IMR-90 (cell line): ENCODE measurements around the gene HVCN1. TPM values are rescaled to one million over a fixed set of nuclear protein-coding genes. Genes with fewer than 3 reads are reported as not detected.

ENCODE experiments used
- ATAC-seq: fragments of 200-7000 bp; cut with Tn5 transposase; 2 replicates; pipeline ENCODE4 v1.9.1; 2020; ENCODE audit warnings: low read depth, mild to moderate bottlenecking, moderate library complexity
- BruUV-seq: library from RNA; stranded (reverse); fragments of 400-500 nt; replicated peaks from 2 replicates; lab custom pipeline; 2021; lab: Mats Ljungman, UMichigan
- CTCF ChIA-PET: fragments of 300-600 bp; formaldehyde crosslinking; extraction: SDS; loops from one replicate; lab custom pipeline; 2021; ENCODE audit warnings: antibody characterized with exemption; lab: Yijun Ruan, JAX
- POLR2A ChIA-PET: fragments of 300-600 bp; sonication (Branson Sonifier 250); formaldehyde crosslinking; loops from one replicate; lab custom pipeline; 2022; ENCODE audit warnings: antibody characterized with exemption; ENCODE audit not compliant: unreplicated experiment; lab: Charles Lee
- DNase-seq: peaks from one replicate; pipeline ENCODE4 v3.0.0; 2013
- H2AFZ ChIP-seq: replicated peaks from 2 replicates; pipeline ENCODE3; 2013; ENCODE audit warnings: low read length, mild to moderate bottlenecking; ENCODE audit not compliant: poor library complexity
- H2AK5ac ChIP-seq: 2 replicates; pipeline ENCODE4 v1.6.1; 2013; ENCODE audit warnings: low read depth, low read length, inconsistent platforms
- H2AK9ac ChIP-seq: replicated peaks from 2 replicates; pipeline ENCODE3; 2013; ENCODE audit warnings: mild to moderate bottlenecking, low read depth, low read length, moderate library complexity; ENCODE audit not compliant: poor library complexity
- H2BK120ac ChIP-seq: 2 replicates; pipeline ENCODE4 v1.6.1; 2013; ENCODE audit warnings: low read depth, low read length, inconsistent platforms
- H2BK15ac ChIP-seq: 3 replicates; pipeline ENCODE4 v1.6.1; 2013; ENCODE audit warnings: low read depth, low read length, inconsistent platforms
- H2BK20ac ChIP-seq: 2 replicates; pipeline ENCODE4 v1.6.1; 2013; ENCODE audit warnings: low read depth, mild to moderate bottlenecking, inconsistent platforms, low read length, moderate library complexity
- H2BK5ac ChIP-seq: 2 replicates; pipeline ENCODE4 v1.6.1; 2013; ENCODE audit warnings: mild to moderate bottlenecking, low read depth, low read length, inconsistent platforms; ENCODE audit not compliant: poor library complexity, severe bottlenecking
- H3K14ac ChIP-seq: replicated peaks from 2 replicates; pipeline ENCODE4 v1.6.1; 2013; ENCODE audit warnings: low read depth, low read length, inconsistent platforms
- H3K18ac ChIP-seq: 2 replicates; pipeline ENCODE4 v1.6.1; 2013; ENCODE audit warnings: low read depth, low read length, control low read depth
- H3K23ac ChIP-seq: 2 replicates; pipeline ENCODE4 v1.6.1; 2013; ENCODE audit warnings: low read depth, low read length, inconsistent platforms
- H3K27ac ChIP-seq: 2 replicates; pipeline ENCODE4 v1.5.1; 2013; ENCODE audit warnings: mild to moderate bottlenecking, control low read depth, low read length; ENCODE audit not compliant: insufficient read depth
- H3K27me3 ChIP-seq: 2 replicates; pipeline ENCODE4 v1.6.1; 2013; ENCODE audit warnings: low read length; ENCODE audit not compliant: control insufficient read depth, insufficient read depth
- H3K36me3 ChIP-seq: 2 replicates; pipeline ENCODE4 v1.6.1; 2013; ENCODE audit warnings: low read length, mixed read lengths; ENCODE audit not compliant: control insufficient read depth, insufficient read depth
- H3K4ac ChIP-seq: 2 replicates; pipeline ENCODE4 v1.6.1; 2013; ENCODE audit warnings: low read depth, low read length, inconsistent platforms
- H3K4me1 ChIP-seq: 2 replicates; pipeline ENCODE4 v1.6.1; 2013; ENCODE audit warnings: low read length, mixed read lengths; ENCODE audit not compliant: control insufficient read depth, insufficient read depth
- H3K4me2 ChIP-seq: 2 replicates; pipeline ENCODE4 v1.6.1; 2013; ENCODE audit warnings: low read depth, mild to moderate bottlenecking, control low read depth, low read length, moderate library complexity
- H3K4me3 ChIP-seq: 2 replicates; pipeline ENCODE4 v1.5.1; 2013; ENCODE audit warnings: low read depth, mild to moderate bottlenecking, control low read depth, low read length, moderate library complexity; ENCODE audit not compliant: insufficient read depth
- H3K56ac ChIP-seq: 2 replicates; pipeline ENCODE4 v1.6.1; 2013; ENCODE audit warnings: low read length, inconsistent platforms; ENCODE audit not compliant: insufficient read depth; ENCODE audit errors: extremely low read depth
- H3K79me1 ChIP-seq, 2 experiments: 2 replicates each; pipeline ENCODE4 v1.6.1; 2013; ENCODE audit warnings: low read length in 2 of 2, inconsistent platforms in 1 of 2, low read depth in 1 of 2
- H3K9ac ChIP-seq: 2 replicates; pipeline ENCODE4 v1.6.1; 2013; ENCODE audit warnings: low read depth, low read length, control low read depth
- H3K9me1 ChIP-seq: 2 replicates; pipeline ENCODE4 v1.6.1; 2013; ENCODE audit warnings: low read length, inconsistent platforms; ENCODE audit not compliant: insufficient read depth
- H3K9me3 ChIP-seq: 2 replicates; pipeline ENCODE4 v1.6.1; 2013; ENCODE audit warnings: low read length; ENCODE audit not compliant: control insufficient read depth, insufficient read depth
- H4K20me1 ChIP-seq: 2 replicates; pipeline ENCODE4 v1.6.1; 2013; ENCODE audit warnings: low read length, inconsistent platforms; ENCODE audit not compliant: insufficient read depth
- H4K5ac ChIP-seq: 2 replicates; pipeline ENCODE4 v1.6.1; 2013; ENCODE audit warnings: mild to moderate bottlenecking, low read depth, low read length, control low read depth
- H4K8ac ChIP-seq, 2 experiments: 2 replicates each; pipeline ENCODE4 v1.6.1; 2013; ENCODE audit warnings: low read depth in 2 of 2, low read length in 2 of 2, control low read depth in 1 of 2, inconsistent platforms in 1 of 2
- H4K91ac ChIP-seq: 2 replicates; pipeline ENCODE4 v1.6.1; 2013; ENCODE audit warnings: low read depth, low read length, inconsistent platforms; ENCODE audit not compliant: insufficient read depth
- BHLHE40 ChIP-seq: fragments of 150-350 bp; IDR thresholded peaks from 2 replicates; pipeline ENCODE4 v1.6.1; 2016; ENCODE audit warnings: mild to moderate bottlenecking, low read depth, low read length
- CEBPB ChIP-seq: IDR thresholded peaks from 2 replicates; pipeline ENCODE4 v1.6.1; 2012; ENCODE audit warnings: low read depth, low read length, improper control_type of control experiment
- MAFK ChIP-seq: IDR thresholded peaks from 2 replicates; pipeline ENCODE4 v1.6.1; 2012; ENCODE audit warnings: low read depth, low read length, improper control_type of control experiment
- MAZ ChIP-seq: IDR thresholded peaks from 2 replicates; pipeline ENCODE4 v1.6.1; 2012; ENCODE audit warnings: low read depth, mild to moderate bottlenecking, low read length, improper control_type of control experiment, moderate library complexity, borderline replicate concordance
- MXI1 ChIP-seq: IDR thresholded peaks from 2 replicates; pipeline ENCODE4 v1.6.1; 2012; ENCODE audit warnings: low read depth, mild to moderate bottlenecking, low read length, moderate library complexity, borderline replicate concordance
- NFE2L2 ChIP-seq: fragments of 150-350 bp; IDR thresholded peaks from 2 replicates; pipeline ENCODE4 v1.6.1; 2016; ENCODE audit warnings: low read depth, mild to moderate bottlenecking, low read length
- RAD21 ChIP-seq: IDR thresholded peaks from 2 replicates; pipeline ENCODE4 v1.6.1; 2012; ENCODE audit warnings: low read length, improper control_type of control experiment
- RCOR1 ChIP-seq: IDR thresholded peaks from 2 replicates; pipeline ENCODE4 v1.6.1; 2012; ENCODE audit warnings: mild to moderate bottlenecking, low read length, improper control_type of control experiment; ENCODE audit not compliant: insufficient replicate concordance
- WGBS, 2 experiments: methylation state at CpG; one replicate each; pipeline versions ENCODE4 v1.1.5 to v1.1.7; 2013; ENCODE audit warnings: missing lambda C conversion rate in 2 of 2; ENCODE audit not compliant: insufficient read length in 1 of 2; ENCODE audit errors: extremely low coverage in 2 of 2; 5-methylcytosine and 5-hydroxymethylcytosine counted together
- dilution Hi-C: fragments of 300-500 bp; cut with HindIII; formaldehyde crosslinking; loops from one replicate; pipeline ENCODE4 v1.14.3; 2018; ENCODE audit warnings: low sequenced_read_pairs; ENCODE audit not compliant: unreplicated experiment
- in situ Hi-C: fragments of 300-500 bp; cut with MboI; formaldehyde crosslinking; loops from 3 replicates; pipeline ENCODE4 v1.14.3; 2019; ENCODE audit warnings: low sequenced_read_pairs, inconsistent platforms, mixed read lengths
- intact Hi-C: fragments of 100-400 bp; cut with micrococcal nuclease; formaldehyde crosslinking; loops from 2 replicates; pipeline ENCODE4 v1.10.0; 2022
- polyA plus RNA-seq, 3 experiments: library from polyadenylated mRNA; depleted of rRNA; stranded (reverse); fragments of >200 nt; gene quantifications; 2 replicates each; pipeline ENCODE4 v1.2.3, GENCODE V29; 2012; ENCODE audit warnings: low replicate concordance in 1 of 3
- total RNA-seq: library from RNA; depleted of rRNA; stranded (reverse); fragments of >200 nt; gene quantifications from 2 replicates; pipeline ENCODE4 v1.2.3, GENCODE V29; 2012
- TF ChIP-seq, protein P1 (sequence below): fragments of 150-350 bp; IDR thresholded peaks from 2 replicates; pipeline ENCODE4 v1.6.1; 2016; ENCODE audit warnings: low read depth, mild to moderate bottlenecking, low read length, moderate library complexity, borderline replicate concordance
- TF ChIP-seq, protein P2 (sequence below): conservative IDR thresholded peaks from 2 replicates; pipeline ENCODE4 v1.5.1; 2012; ENCODE audit warnings: mild to moderate bottlenecking, low read depth, low read length, improper control_type of control experiment

HVCN1 gene
- total and polyA plus RNA-seq, 2 of the 4 experiments (the other 2 are of a cell fraction) = 1.9 to 2.0 TPM

DNA sequence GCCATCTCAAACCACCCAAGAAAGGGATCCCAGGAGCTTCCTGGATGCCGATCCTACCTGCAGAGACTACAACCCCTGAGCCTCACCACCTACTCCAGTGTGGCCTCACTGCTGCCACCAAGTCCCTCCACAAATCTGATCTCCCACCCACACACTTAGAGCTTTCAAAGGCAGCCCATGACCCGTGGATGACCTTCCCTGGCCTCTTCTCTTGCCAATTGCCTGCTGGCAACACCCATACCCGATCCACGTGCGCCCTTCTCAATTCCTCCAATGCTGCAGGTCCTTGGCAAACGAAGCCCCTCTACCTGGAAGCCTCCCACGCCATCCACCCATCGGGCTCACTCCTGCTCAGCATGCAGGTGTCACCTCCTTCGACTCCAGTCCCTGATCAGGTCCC, 30.7 kb downstream of the HVCN1 start:
- no peak overlapping the region for H3K9ac ChIP-seq

More for the DNA sequence above, 30.7 kb downstream of the HVCN1 start:
- H2AFZ ChIP-seq = no peak overlapping the region
- no peak overlapping the region for H2AK5ac ChIP-seq
- H3K27ac ChIP-seq = no peak overlapping the region
- POLR2A ChIA-PET = no interaction called here
- intact Hi-C loops = no loop called here
- H2BK5ac ChIP-seq = no peak overlapping the region
- H3K9me1 ChIP-seq = no peaks in the 10 kb centered on the region
- ATAC-seq (no peak), DNase-seq (no peak)
- dilution Hi-C loops = no loop called here
- no peak overlapping the region for H4K8ac ChIP-seq
- H2BK120ac ChIP-seq = no peak overlapping the region
- H3K14ac ChIP-seq = no peak overlapping the region
- H3K4me2 ChIP-seq = no peak overlapping the region
- no peak overlapping the region for H2AK9ac ChIP-seq
- no peaks in the 10 kb centered on the region for H3K36me3 ChIP-seq
- no peak overlapping the region for H4K91ac ChIP-seq
- H3K56ac ChIP-seq = no peak overlapping the region
- no peaks in the 10 kb centered on the region for H3K79me1 ChIP-seq
- no peak overlapping the region for H3K4me3 ChIP-seq
- H3K27me3 ChIP-seq = peaks cover 1% of the 10 kb centered on the region; the same call in 1 of the 2 replicates
- H2BK15ac ChIP-seq = no peak overlapping the region
- in situ Hi-C loops = no loop called here
- H3K9me3 ChIP-seq = no peaks in the 10 kb centered on the region
- H4K5ac ChIP-seq = no peak overlapping the region
- no peaks in the 10 kb centered on the region for H4K20me1 ChIP-seq
- BruUV-seq = no TSS peak
- H2BK20ac ChIP-seq = no peak overlapping the region
- H3K4ac ChIP-seq = no peak overlapping the region
- no peak for TF ChIP-seq BHLHE40
- TF ChIP-seq MXI1 = no peak
- TF ChIP-seq, protein P1, sequence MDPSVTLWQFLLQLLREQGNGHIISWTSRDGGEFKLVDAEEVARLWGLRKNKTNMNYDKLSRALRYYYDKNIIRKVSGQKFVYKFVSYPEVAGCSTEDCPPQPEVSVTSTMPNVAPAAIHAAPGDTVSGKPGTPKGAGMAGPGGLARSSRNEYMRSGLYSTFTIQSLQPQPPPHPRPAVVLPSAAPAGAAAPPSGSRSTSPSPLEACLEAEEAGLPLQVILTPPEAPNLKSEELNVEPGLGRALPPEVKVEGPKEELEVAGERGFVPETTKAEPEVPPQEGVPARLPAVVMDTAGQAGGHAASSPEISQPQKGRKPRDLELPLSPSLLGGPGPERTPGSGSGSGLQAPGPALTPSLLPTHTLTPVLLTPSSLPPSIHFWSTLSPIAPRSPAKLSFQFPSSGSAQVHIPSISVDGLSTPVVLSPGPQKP = no peak
- no peak for TF ChIP-seq CEBPB
- TF ChIP-seq MAZ = no peak
- no peak for TF ChIP-seq MAFK
- no peak for TF ChIP-seq NFE2L2
- no peak for TF ChIP-seq RCOR1
- no peak for TF ChIP-seq RAD21
- TF ChIP-seq, protein P2, sequence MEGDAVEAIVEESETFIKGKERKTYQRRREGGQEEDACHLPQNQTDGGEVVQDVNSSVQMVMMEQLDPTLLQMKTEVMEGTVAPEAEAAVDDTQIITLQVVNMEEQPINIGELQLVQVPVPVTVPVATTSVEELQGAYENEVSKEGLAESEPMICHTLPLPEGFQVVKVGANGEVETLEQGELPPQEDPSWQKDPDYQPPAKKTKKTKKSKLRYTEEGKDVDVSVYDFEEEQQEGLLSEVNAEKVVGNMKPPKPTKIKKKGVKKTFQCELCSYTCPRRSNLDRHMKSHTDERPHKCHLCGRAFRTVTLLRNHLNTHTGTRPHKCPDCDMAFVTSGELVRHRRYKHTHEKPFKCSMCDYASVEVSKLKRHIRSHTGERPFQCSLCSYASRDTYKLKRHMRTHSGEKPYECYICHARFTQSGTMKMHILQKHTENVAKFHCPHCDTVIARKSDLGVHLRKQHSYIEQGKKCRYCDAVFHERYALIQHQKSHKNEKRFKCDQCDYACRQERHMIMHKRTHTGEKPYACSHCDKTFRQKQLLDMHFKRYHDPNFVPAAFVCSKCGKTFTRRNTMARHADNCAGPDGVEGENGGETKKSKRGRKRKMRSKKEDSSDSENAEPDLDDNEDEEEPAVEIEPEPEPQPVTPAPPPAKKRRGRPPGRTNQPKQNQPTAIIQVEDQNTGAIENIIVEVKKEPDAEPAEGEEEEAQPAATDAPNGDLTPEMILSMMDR = no peak
- WGBS, 2 experiments = 69% methylated on average over 7 of the region's 9 CpGs; no CpG with 5 or more reads in 1 of the 2 experiments
- H3K18ac ChIP-seq = no peak overlapping the region
- H3K23ac ChIP-seq = no peak overlapping the region
- CTCF ChIA-PET = no interaction called here
- no peaks in the 10 kb centered on the region for H3K4me1 ChIP-seq
